Stimulated activated CD4-positive, alpha-beta T cell treated with anti-CD3 and anti-CD28 coated beads, Interleukin-12 subunit alpha, Interleukin-12 subunit beta, amount 100 ng/mL, for 48 hours (primary cell): ENCODE results near the gene CISH.
A peak's percentile ranks its signal among the peaks of the same experiment; 100 is the strongest.

Experiments used
- DNase-seq, 3 donors: peaks; one replicate each; pipeline ENCODE4 v3.0.0-alpha.2; 2020; ENCODE audit warnings: low read depth in 2 of 3, low spot score in 1 of 3

Gene CISH

DNA sequence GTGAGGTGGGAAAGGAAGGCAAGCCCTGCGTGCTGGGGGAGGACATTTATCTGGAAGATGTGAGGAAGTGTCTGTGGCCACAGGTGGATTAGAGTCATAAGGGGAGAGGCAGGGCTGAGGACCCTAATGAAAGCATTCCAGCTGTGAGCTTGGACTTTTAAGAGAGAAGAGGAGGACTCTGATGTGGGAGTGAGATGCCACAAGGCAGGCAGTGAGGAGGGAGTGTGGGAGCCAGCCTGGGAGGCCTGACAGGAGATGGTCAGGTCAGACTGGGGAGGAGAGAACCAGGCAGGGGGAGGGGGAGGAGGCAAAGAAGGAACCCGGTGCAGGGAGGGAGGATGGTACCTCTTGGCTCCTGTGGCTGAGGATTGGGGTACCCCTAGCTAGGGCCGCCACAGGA is 26.4 kb upstream of the CISH start:
- DNase-seq: no peak

DNA sequence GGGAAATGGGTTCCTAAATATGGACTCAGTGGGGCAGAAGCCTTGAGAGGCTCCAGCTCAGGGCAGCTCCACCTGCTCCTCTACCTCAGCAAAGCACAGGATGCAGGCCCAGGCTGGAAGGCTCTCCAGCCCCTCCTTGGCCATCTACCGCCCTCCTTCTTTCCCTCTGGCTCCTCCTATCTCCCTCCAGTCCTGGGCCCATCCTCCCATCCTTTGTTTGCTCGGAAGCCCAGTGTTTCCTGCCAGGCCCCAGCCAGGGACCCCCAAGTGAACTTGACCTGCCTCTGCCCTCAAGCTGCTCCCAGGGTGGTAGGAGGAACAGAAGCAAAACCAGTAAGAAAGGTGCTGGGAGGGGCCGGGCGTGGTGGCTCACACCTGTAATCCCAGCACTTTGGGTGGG is 25.4 kb upstream of the CISH start:
- DNase-seq: no peak

DNA sequence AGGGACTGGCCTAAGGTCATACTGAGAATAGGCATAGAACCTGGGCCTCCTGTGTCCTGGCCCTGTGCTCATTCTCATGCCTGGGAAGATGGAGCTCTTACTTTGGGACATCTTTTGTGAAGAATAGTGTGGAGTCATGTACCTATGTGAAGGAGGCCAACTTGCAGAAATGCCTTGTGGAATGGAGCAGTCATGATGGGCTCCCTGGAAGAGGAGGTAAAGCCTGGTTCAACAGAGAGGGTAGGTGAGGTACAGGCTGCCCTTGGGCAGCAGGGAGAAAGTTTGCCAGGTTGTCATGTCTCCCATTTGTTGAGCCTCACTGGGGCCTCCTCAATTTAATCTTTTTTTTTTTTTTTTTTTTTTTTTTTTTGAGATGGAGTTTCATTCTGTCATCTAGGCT is 23.5 kb upstream of the CISH start:
- DNase-seq: no peak

DNA sequence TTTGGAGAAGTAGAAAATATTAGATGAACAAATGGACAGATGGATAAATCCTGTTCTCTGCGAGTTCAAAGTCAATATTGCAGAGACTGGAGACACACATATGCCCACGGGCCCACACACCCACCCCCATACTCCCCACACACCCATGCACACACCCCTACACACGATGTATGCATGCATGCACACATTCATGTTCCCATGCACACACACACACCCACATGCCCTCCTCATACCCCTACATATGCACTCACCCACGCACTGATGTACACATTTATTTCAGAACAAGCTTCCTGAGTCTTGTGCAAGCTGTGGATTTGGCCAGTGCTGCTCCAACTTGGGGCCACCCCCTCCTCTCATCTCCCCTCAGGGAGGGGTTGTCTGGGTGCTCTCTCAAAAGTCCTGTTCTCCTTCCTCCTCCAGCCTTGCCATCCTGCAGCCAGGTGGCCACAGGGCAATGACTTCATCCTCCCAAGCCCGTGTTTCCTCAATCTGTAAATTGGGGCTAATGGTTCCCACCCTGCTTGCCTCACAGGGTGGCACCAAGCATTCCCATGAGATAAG is 21.7 kb upstream of the CISH start:
- DNase-seq: no peak

DNA sequence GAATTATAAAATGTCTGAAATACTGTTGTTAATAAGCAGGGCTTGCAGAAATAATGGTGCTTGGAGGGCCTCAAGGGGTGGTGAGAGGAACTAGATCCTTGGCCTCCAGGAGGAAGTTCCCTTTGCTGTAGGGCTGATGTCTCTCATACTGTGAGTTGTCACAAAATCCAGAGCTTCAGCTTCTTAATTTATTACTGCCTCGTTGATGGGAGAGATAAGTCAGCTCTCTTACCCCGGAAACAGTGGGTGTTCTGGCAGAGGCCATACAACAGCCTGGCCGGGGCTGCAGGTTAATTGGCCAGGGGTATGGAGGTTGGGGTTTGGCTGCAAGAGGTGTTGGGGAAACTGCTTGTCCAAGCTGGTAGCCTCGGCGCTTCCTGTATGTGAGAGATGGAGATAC is 20.9 kb upstream of the CISH start:
- DNase-seq: no peak

DNA sequence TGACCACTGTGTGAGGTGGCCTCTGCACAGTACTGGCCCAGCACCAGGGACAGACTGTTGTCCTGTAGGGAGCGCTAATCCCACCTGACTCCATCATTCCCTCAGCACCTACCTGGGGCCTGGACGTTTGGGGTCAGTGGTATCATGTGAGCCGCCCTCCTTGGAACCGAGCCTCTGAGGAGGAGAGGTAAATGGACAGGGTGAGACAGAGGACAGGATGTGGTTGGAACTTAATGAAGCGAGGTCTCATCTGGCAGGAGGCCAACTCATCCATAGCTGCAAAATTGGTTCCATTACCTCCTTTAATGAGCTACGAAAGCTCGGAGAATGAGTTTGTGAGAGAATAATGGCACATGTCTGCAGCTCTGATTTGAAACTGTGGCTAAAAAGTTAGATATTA is 19.3 kb upstream of the CISH start:
- DNase-seq: no peak

DNA sequence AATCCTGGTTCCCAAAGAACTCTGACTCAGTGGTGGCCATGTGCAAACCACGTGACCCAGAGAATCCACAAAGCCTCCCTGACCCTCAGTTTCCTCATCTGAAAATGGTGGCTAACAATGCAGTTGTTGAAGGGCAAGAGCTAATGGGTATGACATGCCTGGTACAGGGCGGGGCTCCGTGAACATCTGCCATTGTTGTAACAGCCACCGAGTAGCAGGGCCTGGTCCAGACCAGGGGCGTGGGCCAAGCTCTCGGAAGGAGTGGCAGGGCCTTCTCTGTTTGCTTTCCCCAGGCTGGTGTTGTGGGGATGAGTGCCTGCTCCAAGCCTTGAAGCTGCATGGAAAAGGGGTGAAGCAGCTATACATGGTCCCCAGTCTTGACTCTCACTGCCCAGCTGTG is 18.8 kb upstream of the CISH start:
- DNase-seq: no peak

DNA sequence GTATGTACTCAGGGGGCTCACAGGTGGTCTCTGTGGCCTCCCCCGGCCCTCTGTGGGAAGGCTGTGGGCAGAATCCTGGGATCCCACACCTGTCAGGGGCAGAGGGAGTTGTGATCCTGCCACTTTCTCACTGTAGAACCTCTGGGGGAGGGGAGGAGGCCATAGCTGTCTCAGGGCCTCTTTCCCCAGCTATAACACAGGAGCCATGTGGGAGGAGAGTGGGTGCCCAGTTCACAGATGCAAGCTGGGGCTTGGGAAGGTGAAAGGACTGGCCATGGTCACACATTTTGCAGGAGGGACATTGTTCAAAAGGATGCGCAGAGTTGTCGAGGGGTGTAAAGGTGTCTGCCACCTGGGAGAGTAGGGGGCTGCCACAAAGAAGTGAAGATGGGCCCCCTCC is 17.0 kb upstream of the CISH start:
- no peak for DNase-seq

DNA sequence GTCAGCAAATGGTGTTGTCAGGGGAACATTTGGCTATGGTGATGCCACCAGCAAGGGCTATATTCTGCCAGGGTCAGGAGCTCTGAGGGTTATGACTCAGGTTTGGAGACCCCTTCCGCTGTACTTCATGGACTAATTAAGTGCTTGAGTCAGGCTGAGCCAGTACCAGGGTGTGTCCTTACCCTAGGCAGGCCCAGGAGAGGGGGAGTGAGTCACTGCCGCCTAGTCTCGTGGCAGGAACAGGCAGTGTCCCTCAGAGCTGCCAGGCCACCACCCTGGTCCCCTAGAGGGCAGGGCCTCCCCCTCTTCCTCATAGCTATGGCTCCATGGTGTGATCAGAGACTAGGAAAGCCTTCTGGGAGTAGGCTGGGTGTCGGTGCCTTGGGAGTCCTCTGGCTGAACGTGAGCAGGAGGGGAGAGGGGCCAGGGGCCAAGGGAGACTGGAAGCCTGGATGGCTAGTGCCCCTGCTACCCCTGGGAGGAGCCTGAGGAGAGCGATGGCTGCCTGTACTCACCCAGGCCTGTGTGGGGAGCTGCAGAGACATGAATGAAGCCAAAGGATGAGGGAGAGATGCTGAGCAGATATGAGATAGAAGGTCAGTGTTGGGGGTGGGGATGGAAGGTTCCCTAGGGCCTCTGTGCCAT is 16.0 kb upstream of the CISH start:
- no peak for DNase-seq

DNA sequence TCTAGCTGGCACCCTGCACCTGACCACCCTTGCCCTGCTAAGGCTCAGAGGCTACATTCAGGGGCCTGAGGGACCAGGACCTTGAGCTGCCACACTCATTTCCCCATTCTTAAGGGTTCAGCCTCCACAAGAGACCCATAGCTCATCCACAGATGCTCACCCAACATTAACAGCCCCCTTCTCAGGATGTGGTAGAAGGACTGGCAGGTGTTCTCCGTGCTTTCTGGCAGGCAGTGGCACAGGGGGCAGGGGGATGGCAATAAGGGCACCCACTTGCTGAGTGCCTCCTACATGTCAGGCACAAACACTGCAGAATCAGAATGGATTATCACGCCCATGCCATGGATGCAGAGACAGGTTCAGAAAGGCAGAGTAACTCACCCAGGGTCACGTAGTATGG is 14.8 kb upstream of the CISH start:
- no peak for DNase-seq

DNA sequence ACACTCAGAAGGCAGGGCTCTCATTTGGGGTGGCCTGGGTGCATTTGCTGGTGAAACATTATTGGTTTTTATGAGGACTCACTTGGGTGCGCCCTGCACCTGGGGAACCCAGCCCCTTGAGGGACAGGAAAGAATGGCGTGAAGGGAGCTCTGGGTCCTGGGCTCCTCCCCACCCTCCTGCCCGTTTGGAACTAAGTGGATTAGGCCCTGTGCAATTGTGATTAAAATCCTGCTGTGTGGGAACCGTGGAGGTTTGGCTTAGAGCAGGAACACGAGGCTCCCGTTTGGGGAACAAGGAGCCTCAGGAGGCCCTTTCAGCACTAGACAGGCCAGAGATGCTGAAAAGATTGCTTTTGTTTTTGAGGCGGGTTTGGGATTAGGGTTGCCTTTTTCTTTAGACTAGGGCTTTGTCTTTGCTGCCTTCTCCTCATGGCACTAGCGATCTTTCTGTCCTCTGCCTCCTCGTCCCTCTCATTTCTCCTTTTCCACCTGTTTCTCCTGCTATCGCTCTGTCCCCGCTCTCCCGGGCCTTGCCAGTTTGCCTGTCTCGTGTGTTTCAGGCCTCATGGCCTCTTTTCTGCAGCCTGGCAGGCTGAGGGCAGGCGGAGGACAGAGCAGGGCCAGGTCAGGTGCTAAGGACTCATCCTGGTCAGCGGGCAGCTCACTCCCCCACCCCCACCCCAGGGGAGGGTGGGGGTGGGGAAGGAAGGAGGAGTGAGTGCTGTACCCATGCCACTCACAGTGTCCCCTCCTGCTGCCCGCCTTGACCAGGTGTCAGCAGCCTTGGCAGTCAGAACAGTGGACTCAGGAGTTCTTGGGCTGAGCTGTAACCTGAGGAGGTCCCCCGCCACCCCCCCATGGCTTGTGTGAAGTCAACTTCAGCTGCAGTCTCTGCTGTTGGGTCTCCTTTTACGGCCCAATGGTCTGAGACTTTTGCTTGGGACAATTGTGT is 13.9 kb upstream of the CISH start:
- no peak for DNase-seq

DNA sequence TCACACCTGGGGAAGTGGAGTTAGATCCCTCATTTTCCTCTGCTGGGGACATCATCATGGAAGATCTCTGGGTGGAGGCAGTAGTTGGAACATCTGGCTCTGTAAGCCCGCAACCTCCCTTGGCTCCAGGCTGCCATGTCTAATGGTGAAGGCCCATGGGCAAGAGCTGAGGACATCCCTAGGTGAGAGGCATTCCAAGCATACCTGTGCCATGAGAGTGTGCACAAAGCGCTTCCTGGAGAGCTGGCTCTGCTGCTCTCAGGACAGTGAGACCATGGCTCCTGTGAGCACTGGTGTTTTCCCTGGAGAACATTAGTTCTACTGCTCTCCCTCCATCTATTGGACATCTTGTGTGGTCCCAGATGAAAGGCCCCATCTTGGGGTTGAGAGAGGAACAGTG is 13.1 kb upstream of the CISH start:
- DNase-seq: no peak

DNA sequence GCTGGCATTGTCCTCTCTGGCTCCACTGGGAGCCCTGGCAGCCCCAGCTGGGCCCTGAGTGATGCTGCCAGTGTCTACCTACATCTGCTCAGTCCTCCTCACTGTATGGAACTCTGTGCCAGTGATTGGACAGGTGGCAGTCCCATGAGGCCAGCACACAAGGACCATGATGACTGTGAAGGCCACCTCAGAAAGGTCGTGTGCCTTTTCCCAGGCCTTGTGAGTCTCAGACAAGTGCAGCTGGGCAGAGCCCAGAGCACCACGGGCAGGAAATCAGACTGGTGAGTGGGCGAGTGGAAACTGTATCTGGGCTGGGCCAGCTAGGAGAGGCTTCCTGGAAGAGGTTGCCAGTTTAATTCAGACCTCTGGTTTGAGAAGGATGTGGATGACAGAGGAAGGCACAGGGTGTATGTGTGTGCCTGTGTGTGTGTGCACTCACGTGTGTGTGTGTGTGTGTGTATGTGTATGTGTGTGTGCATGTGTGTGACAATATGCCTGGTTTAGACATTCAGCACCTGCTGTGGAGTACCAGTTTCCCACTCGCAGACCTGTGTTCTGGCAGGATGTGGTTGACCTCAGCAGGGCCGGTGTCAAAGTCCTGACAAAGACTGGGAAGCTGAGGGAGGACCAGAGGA is 12.4 kb upstream of the CISH start:
- peak in 1 of 3 donors; percentile 63 for DNase-seq

DNA sequence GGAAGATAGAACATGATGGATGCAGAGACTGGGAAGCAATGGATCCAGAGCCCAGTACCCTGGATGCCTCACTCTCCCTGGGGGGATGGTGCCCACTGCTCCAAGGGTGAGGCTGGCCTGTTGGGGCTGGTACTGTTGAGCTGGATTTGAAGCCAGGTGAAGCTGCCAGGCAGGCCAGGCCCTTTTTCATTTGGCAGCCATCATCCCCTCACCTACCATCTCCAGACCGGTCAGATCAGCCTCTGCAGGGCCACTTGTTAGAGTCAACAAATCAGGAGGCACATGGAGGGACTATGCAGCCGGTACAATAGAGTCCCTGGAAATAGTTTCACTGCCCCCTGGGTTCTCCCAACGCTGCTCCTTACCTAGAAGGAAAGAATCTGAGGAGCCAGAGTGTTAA is 11.3 kb upstream of the CISH start:
- DNase-seq: no peak

DNA sequence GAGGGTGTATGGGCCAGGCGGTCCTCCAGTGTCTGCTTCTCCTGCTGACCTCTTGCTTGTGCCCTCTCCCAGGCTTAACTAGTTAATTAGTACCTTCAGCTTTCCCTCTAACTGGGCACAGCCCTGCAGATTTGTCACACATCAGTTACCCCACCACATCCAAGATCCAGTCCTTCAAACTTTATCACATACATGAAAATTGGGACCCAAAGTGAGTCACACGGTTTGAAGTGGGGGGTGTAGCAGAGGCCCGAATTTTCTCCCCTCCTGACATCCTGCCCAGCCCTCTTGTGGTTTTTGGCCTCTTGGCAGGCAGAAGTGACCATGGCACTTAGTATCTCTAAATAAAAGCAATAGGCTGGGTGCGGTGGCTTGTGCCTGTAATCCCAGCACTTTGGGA is 9.2 kb upstream of the CISH start:
- no peak for DNase-seq

DNA sequence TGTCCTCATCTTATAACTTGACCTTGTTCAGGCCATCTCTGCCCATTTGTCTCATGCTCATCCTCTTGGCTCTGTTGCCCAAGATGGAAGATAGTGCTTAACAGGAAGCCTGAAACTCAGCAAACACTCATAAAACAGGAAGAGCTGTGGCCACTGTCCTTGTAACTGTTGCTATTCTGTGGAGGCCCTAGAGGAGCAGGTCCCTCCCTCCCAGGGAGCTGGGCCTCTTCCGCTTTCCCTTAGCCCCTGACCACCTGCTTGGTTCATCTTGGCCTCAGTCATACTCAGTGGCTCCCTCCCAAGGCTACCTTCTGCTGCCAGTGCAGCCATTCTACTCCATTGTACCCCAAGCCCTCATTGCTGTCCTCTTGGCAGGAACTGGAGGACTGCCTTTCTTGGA is 8.8 kb upstream of the CISH start:
- no peak for DNase-seq

DNA sequence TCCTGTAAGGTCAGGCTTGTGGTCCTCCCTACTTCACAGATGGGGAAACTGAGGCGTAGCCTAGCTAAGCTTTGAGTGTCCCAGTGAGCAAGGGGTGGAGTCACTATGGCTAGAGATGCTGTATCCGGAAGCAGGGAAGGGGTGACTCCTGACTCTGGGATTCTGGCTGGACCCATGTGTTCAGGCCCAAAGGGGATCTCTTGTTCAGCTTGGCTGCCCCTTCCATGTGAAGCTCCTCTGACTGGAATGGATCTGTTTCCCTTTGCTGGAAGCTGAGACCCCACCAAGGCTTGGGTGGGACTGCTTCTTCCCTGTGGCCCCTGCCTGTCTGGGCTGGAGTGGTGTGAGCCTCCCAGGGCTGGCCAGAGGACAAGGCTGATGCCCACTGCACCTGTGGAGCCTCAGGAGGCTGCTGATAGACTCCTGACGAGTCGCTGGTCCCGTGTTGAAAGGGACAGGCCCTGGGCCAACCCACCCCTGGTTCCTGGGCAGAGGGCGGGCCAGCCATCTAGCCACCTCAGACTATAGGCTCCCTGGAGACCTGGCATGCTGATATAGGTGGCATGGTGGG is 6.4 kb upstream of the CISH start:
- no peak for DNase-seq

DNA sequence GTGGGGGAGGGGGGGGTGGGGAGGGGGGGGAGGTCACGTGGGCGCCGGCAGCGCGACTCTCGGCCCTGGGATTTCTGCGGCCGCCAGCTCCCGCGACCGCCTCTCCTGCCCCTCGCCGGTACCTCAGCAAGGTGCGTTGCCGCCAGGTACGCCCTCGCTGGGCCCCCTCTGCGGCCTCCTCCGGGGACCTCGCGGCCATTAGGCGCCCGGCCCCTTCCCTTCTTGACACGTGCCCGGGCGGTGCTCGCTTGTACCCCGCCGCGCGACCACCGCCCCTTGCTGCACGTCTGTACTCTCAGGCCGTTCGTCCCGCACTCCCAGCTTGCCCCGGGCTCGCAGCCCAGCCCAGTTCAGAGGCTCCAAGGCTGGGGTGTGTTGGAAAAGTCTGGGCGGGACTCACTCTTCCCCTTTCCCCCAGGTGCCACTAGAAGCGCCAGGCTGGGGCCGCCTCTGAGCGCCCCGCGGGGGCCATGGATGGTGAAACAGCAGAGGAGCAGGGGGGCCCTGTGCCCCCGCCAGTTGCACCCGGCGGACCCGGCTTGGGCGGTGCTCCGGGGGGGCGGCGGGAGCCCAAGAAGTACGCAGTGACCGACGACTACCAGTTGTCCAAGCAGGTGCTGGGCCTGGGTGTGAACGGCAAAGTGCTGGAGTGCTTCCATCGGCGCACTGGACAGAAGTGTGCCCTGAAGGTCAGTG is 5.7 kb upstream of the CISH start, which contains the start of gene MAPKAPK3:
MAPKAPK3 (plus strand) TSS at position 56 of the 696 bp plus-strand sequence; CDS start at position 471, 415 bp downstream.
- no peak for DNase-seq

DNA sequence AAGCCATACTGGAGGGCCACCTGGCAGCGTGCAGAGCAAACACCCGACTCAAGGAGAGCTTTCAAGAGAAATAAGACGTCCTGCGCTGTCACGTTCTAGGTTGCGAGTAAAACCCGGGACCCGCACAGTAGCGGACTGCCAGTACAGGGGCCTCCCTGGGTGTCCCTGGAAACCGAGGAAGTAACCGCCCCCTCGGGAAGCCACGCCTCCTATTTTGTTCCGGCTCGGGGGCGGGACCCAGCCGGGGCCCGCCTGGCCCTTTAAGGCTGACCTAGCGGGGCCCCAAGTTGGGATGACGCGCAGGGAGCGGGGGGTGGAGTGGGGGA is 5.2 kb upstream of the CISH start:
- peak; percentile 90 to 96 (median 93) for DNase-seq

DNA sequence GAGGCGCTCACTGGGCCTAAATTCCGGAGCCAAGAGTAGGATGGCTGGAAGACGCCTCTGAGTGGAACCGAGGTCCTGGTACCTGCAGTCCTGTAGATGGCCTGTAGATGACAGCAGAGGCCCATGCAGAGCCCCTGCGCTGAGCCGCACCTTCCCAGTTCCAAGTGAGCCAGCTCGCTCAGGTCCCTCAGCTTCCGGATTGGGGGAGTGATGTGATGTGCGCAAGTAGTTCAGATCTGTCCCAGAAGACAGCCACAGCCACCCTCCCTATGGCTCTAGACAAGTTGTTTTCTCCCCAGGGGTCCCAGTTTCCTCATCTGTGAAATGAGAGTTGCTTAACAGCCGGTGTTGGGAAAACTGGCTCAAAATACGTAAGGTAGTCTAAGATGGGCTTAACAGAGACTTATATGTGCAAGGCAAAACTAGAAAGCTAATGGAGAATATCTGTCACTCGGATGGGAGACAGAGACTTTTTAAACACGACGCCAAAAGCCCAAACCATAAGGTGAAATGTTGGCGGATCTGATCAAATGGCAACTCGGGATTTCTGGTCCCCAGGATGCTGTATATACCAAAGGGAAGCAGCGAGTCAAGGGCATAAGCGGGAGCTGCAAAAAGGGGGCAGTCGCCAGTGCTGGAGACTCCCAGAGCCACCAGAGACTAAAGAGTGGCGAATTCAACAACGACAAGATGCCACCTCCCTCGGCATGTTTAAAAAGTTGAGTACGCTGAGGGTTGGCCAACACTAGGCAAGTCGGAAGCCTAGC is 4.6 kb upstream of the CISH start:
- peak; percentile 77 to 84 (median 80) for DNase-seq
